22Rv1 (cell line): ENCODE results near the gene LRRC15.

Experiments
- CTCF ChIP-seq: fragments of 450-650 bp; IDR thresholded peaks from 2 replicates; pipeline ENCODE4 v1.5.1; 2017; ENCODE audit warnings: mild to moderate bottlenecking
- ZFX ChIP-seq: fragments of 450-650 bp; IDR thresholded peaks from 2 replicates; pipeline ENCODE4 v1.6.1; 2017; ENCODE audit warnings: antibody characterized with exemption, borderline replicate concordance

GRCh38 chr3:194360568-194360967 is 9.0 kb downstream of the LRRC15 start:
- TF ChIP-seq CTCF (no peak), ZFX (no peak)
